Hair follicle dermal papilla cell (primary cell): ENCODE data around the gene TNIK. TPM values are rescaled to one million over a fixed set of nuclear protein-coding genes. Genes with fewer than 3 reads are reported as not detected.

Experiments
- small RNA-seq: library from RNA; depleted of rRNA; stranded (forward); fragments of <200 nt; gene quantifications from one replicate; pipeline ENCODE3, GENCODE V24; 2012
- total RNA-seq: library from RNA; depleted of rRNA; stranded (reverse); fragments of >200 nt; gene quantifications from 2 replicates; pipeline ENCODE4 v1.2.3, GENCODE V29; 2012

Gene TNIK
- 0.36 and 0.97 TPM in 2 replicates for total RNA-seq

DNA sequence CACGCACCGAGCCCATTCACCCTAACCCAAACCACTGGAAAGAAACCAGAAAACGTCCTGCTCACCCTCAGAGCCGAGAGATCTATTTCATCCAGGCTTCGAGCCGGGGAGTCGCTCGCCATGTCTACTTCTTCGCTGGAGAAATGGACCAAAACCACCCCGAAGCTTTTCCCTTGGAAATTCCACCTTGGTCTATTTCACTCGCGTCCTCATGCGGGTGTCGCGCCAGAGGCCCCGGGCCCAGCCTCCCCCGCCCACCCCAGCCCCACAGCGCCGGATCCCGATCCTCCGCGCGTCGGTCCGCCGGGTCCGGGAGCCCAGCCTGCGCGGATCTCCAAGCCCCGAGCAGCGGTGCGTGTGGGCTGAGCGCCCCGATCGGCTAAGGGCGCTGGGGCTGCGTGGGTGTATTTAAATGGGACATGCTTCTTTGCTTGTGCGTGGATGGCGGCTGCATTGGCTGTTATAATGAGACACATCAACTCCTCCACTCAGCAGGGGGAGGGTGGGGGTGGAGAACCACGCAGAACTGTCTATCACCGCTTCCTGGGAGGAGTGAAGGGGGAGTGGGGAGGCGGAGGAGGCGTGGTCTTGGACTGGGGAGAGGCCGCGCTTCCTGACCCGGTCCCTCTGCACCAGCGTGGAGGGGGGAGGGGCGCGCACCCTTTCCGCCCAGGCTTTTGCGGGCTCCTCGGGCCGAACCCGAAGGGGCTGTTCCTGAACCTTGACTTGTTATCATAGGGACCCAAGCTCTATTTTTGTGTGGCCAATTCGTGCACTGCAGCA, at the start of gene TNIK:
TSS of gene TNIK (minus strand) at position 464 of the 783 bp plus-strand sequence. CDS start at position 122, 342 bp downstream.

DNA sequence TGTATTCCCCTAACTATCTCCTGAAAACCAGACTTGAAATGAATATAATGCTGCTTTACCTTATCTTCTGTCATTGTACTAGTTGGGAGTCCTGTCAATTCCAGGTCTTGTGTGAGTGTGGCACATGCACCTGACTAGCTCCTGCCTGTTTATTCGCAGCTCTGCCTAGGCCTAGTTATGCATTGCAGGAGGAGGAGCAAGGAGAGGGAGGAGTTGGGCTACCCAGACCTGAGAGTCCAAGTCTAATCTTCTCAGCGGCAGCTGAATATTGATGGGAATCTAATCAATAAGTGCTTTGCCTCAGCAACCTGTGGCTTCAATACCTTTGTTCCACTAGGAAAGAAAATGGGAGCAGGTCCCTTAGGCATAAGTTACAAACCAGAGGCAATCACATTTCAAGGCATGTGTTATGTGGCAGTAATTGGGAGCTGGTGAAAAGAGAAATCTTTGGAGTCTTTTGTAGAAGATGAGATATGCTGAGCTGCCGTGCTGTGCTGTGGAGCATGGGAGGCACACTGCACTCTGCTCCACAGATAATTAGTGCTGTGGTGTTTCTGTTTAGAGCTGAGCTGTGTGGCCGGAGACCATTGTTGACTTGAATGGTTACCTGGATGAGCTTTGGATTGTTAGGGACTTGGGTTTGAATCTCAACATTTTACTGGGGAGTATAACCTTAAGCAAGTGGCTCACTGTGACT, 433.5 kb downstream of the TNIK start, which contains the start of gene SLC2A2:
TSS of gene SLC2A2 (minus strand) at position 124 of the 697 bp plus-strand sequence. CDS start at position 74, 50 bp downstream.

Small RNA genes within 50 kb of the gene (small RNA-seq; reads per million reads assigned to genes)
- gene MIR569 (not detected), gene RF00019 (not detected), gene RNU6-348P (not detected)
